Effector memory CD8-positive, alpha-beta T cell (primary cell): ENCODE measurements around the gene ANKRD11.
A peak's percentile ranks its signal among the peaks of the same experiment; 100 is the strongest.

Source experiments
- ATAC-seq: fragments of 150-1000 bp; cut with Tn5 transposase; replicated peaks from 2 replicates; pipeline ENCODE4 v1.10.0; 2021; ENCODE audit warnings: mild to moderate bottlenecking, moderate library complexity
- DNase-seq, 3 experiments: peaks; one replicate each; pipeline ENCODE4 v3.0.0; 2021
- H3K27ac Mint-ChIP-seq, 2 donors: one replicate each; pipeline ENCODE4 v1.8.0; 2022; ENCODE audit warnings: mild to moderate bottlenecking in 2 of 2, mixed read lengths in 2 of 2, moderate library complexity in 2 of 2
- H3K27me3 Mint-ChIP-seq, 2 donors: one replicate each; pipeline ENCODE4 v1.8.0; 2022; ENCODE audit warnings: mixed read lengths in 2 of 2
- H3K36me3 Mint-ChIP-seq: one replicate; pipeline ENCODE4 v1.8.0; 2022; ENCODE audit warnings: mild to moderate bottlenecking, moderate library complexity, mixed read lengths; ENCODE audit not compliant: insufficient read depth
- H3K4me1 Mint-ChIP-seq, 2 donors: one replicate each; pipeline ENCODE4 v1.8.0; 2022; ENCODE audit warnings: low read depth in 2 of 2, mixed read lengths in 2 of 2
- H3K4me3 Mint-ChIP-seq, 2 donors: one replicate each; pipeline ENCODE4 v1.8.0; 2022; ENCODE audit warnings: mild to moderate bottlenecking in 2 of 2, mixed read lengths in 2 of 2, moderate library complexity in 2 of 2
- H3K9me3 Mint-ChIP-seq, 2 donors: one replicate each; pipeline ENCODE4 v1.8.0; 2022; ENCODE audit warnings: mixed read lengths in 2 of 2

ANKRD11 gene

DNA sequence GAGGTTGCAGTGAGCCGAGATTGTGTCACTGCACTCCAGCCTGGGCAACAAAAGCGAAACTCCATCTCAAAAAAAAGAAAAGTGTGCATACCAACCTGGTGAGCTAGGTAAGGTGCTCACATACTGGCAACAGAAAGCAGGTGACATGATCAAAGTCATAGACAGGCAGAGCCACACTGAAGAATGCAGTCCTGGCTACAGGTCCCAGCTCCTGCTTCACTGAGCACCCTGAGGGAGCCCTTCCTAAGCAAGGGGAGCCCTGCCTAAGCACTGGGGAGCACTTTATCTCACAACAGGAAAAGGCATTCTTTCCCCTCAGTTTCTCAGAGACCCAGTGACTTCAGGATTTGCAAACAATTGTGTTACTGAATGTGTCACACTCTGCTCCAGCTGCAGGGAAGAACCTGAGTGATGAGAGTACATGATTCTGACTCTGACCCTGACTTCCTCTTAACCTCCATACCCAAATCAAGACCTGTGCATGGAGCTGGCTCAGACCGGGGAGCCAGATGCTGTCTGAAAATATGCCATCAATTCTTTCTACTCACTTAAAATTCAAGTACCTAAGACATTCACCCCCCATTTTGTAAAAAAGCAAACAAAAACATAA, 40.5 kb downstream of the ANKRD11 start:
- H3K27ac Mint-ChIP-seq: peak overlapping the region in 1 of 2 donors; percentile 35
- no peak for ATAC-seq
- H3K4me3 Mint-ChIP-seq: peak overlapping the region in 1 of 2 donors; percentile 25
- no peaks in the 10 kb centered on the region for H3K9me3 Mint-ChIP-seq
- DNase-seq: no peak
- H3K36me3 Mint-ChIP-seq: peaks cover 69% of the 10 kb centered on the region
- H3K27me3 Mint-ChIP-seq: no peaks in the 10 kb centered on the region
- H3K4me1 Mint-ChIP-seq: peaks cover 67 to 85% of the 10 kb centered on the region in 2 donors

- Mint-ChIP-seq H3K36me3 (peaks cover 66% of the 10 kb centered on the region), H3K27ac (peak overlapping the region in 1 of 2 donors; percentile 86), H3K9me3 (no peaks in the 10 kb centered on the region), H3K4me3 (peak overlapping the region; percentile 25 to 85), H3K27me3 (no peaks in the 10 kb centered on the region), H3K4me1 (peaks cover 66 to 89% of the 10 kb centered on the region in 2 donors)
- ATAC-seq (no peak), DNase-seq (no peak)
Observed at GRCh38 chr16:89448656-89449055, 41.7 kb downstream of the ANKRD11 start.

- no peaks in the 10 kb centered on the region for H3K27me3 Mint-ChIP-seq
- peaks cover 68 to 91% of the 10 kb centered on the region in 2 donors for H3K4me1 Mint-ChIP-seq
- H3K4me3 Mint-ChIP-seq: peak overlapping the region; percentile 72 to 85
- H3K36me3 Mint-ChIP-seq: peaks cover 67% of the 10 kb centered on the region
- peak overlapping the region; percentile 86 for H3K27ac Mint-ChIP-seq
- DNase-seq: no peak
- no peaks in the 10 kb centered on the region for H3K9me3 Mint-ChIP-seq
- no peak for ATAC-seq
Observed at GRCh38 chr16:89446975-89447293, 43.4 kb downstream of the ANKRD11 start.

DNA sequence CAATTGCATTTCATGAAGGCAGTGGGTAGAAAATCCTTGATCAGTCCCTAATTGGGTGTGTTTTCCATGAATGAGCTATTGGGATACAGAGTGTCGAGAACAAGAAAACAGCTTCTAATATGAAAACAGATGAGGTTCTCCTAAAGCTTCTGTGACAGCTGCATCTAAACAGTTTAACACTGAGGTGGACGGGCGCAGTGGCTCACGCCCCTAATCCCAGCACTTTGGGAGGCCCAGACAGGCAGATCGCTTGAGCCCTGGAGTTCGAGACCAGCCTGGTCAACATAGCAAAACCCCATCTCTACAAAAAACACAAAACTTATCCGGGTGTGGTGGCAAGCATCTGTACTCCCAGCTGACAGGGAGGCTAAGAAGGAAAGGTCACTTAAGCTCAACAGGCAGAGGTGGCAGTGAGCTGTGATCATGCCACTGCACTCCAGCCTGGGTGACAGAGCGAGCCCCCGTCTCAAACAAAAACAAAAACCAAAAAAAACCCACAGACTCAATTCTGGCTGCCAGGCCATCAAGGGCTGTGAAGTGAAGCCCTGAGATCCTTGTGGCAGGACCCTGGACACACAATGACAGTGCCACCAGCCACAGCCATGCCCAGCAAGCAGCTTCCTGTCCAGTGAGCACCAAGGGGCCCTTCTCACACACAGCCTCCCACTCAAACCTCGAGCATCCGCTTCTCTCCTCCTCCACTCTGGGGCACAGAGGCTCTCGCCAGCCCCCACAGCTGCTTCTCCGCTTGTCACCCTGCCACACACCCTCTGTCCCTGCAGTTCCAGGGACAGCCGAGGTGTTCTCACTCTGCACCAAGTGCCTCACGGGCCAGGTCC, 44.0 kb downstream of the ANKRD11 start:
- Mint-ChIP-seq H3K4me1 (peaks cover 71 to 93% of the 10 kb centered on the region in 2 donors), H3K27ac (peak overlapping the region; percentile 86), H3K9me3 (no peaks in the 10 kb centered on the region), H3K27me3 (no peaks in the 10 kb centered on the region), H3K36me3 (peaks cover 66% of the 10 kb centered on the region), H3K4me3 (peak overlapping the region; percentile 72 to 85)
- peak; percentile 61 for ATAC-seq
- DNase-seq: peak in 1 of 3 experiments; percentile 32

DNA sequence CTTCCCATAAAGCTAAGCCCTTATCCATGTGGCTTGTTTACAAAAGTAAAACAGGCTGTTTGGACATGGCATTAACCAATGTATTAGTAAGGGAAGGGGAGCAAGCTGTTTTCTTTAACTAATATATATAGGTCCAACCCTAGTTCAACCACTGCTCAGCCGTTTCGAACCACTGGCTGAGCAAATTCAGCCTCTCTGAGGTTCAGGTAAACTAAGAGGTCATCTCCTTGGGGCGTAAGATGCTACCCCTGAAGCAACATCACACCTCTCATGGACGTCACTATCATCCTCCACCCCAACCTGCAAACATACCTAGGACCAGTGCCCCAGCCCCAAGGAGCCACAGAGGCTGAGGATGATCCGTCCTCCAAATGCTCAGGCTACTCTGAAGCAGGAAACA, 45.2 kb downstream of the ANKRD11 start:
- Mint-ChIP-seq H3K27ac (peak overlapping the region; percentile 66 to 86), H3K27me3 (no peaks in the 10 kb centered on the region), H3K36me3 (peaks cover 78% of the 10 kb centered on the region)

GRCh38 chr16:89444728-89445127, 45.6 kb downstream of the ANKRD11 start:
- peaks cover 72 to 93% of the 10 kb centered on the region in 2 donors for H3K4me1 Mint-ChIP-seq
- H3K27ac Mint-ChIP-seq: peak overlapping the region in 1 of 2 donors; percentile 86
- no peaks in the 10 kb centered on the region for H3K9me3 Mint-ChIP-seq
- H3K36me3 Mint-ChIP-seq: peaks cover 79% of the 10 kb centered on the region
- ATAC-seq (peak; percentile 9), DNase-seq (no peak)
- H3K27me3 Mint-ChIP-seq: no peaks in the 10 kb centered on the region
- peak overlapping the region; percentile 58 to 85 for H3K4me3 Mint-ChIP-seq

More for the DNA sequence above, 45.2 kb downstream of the ANKRD11 start:
- ATAC-seq: no peak
- H3K4me3 Mint-ChIP-seq: peak overlapping the region; percentile 72 to 85
- H3K9me3 Mint-ChIP-seq: no peaks in the 10 kb centered on the region
- peaks cover 72 to 93% of the 10 kb centered on the region in 2 donors for H3K4me1 Mint-ChIP-seq
- DNase-seq: no peak

DNA sequence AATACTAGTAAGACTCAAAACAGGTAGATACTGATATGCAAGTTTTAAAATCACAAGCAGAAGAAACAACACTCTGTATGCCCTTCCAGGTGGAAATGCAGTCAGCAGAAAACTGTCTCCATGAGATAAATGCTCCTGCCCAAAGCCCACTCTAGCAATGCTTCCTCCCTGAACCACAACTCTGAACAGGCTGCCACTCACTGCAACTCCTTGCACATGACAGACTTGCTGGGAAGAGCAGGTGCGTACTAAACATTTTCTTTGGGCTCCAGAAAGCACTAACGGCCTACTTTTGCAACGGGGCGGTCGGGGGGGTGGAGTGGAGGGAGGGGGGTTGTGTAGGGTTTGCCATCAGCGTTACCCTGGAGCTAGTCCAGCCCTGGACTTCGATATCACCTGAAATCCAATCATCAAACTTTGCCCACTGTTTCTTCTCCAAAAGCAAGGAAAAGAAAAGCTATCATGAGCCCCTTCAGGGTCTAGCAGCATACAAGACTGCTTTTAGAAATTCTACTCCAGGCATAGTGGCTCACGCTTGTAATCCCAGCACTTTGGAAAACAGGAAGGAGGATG, 46.1 kb downstream of the ANKRD11 start:
- H3K27me3 Mint-ChIP-seq: no peaks in the 10 kb centered on the region
- peaks cover 74% of the 10 kb centered on the region for H3K36me3 Mint-ChIP-seq
- no peaks in the 10 kb centered on the region for H3K9me3 Mint-ChIP-seq
- peak overlapping the region; percentile 36 to 73 for H3K4me3 Mint-ChIP-seq
- H3K27ac Mint-ChIP-seq: peak overlapping the region in 1 of 2 donors; percentile 88
- ATAC-seq (no peak), DNase-seq (no peak)
- H3K4me1 Mint-ChIP-seq: peaks cover 72 to 95% of the 10 kb centered on the region in 2 donors

DNA sequence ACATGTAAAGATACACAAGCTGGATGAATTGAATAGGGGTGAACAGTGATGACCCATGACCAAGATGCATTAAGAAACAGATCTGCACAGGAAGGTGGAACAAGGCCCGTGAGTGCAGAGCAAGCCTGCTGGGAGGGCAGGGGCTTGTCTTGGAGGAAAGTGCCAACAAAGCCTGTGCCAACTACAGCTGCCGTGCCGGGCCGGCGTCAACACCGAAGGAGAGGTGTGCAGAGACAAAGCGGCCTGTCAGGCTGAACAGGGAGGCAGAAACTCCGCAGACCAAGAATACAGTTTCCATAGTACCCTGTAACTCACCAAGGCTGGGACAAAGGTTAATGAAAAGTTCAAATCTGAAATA, 46.7 kb downstream of the ANKRD11 start:
- ATAC-seq (no peak), DNase-seq (no peak)
- H3K4me3 Mint-ChIP-seq: peak overlapping the region; percentile 36 to 73
- no peaks in the 10 kb centered on the region for H3K27me3 Mint-ChIP-seq
- H3K27ac Mint-ChIP-seq: peak overlapping the region; percentile 88 to 92
- H3K4me1 Mint-ChIP-seq: peaks cover 71 to 94% of the 10 kb centered on the region in 2 donors
- no peaks in the 10 kb centered on the region for H3K9me3 Mint-ChIP-seq
- peaks cover 69% of the 10 kb centered on the region for H3K36me3 Mint-ChIP-seq

- no peak for DNase-seq
- Mint-ChIP-seq H3K4me1 (peaks cover 69 to 92% of the 10 kb centered on the region in 2 donors), H3K27me3 (no peaks in the 10 kb centered on the region), H3K36me3 (peaks cover 64% of the 10 kb centered on the region), H3K4me3 (peak overlapping the region; percentile 36 to 73), H3K27ac (peak overlapping the region; percentile 88 to 92), H3K9me3 (no peaks in the 10 kb centered on the region)
- ATAC-seq: no peak
Observed at GRCh38 chr16:89442990-89443726, 47.2 kb downstream of the ANKRD11 start.

- ATAC-seq: peak; percentile 11
- H3K4me1 Mint-ChIP-seq: peaks cover 73 to 94% of the 10 kb centered on the region in 2 donors
- H3K36me3 Mint-ChIP-seq: peaks cover 63% of the 10 kb centered on the region
- no peaks in the 10 kb centered on the region for H3K9me3 Mint-ChIP-seq
- no peak for DNase-seq
- H3K4me3 Mint-ChIP-seq: peak overlapping the region; percentile 36 to 73
- peak overlapping the region; percentile 88 to 92 for H3K27ac Mint-ChIP-seq
- no peaks in the 10 kb centered on the region for H3K27me3 Mint-ChIP-seq
Observed at GRCh38 chr16:89442588-89442987, 47.8 kb downstream of the ANKRD11 start.

- Mint-ChIP-seq H3K27ac (peak overlapping the region; percentile 50 to 89), H3K4me1 (peaks cover 69 to 89% of the 10 kb centered on the region in 2 donors), H3K9me3 (no peaks in the 10 kb centered on the region), H3K4me3 (peak overlapping the region; percentile 68 to 73), H3K27me3 (no peaks in the 10 kb centered on the region), H3K36me3 (peaks cover 59% of the 10 kb centered on the region)
- ATAC-seq (no peak), DNase-seq (no peak)
Observed at GRCh38 chr16:89439659-89440058, 50.7 kb downstream of the ANKRD11 start.

- H3K27me3 Mint-ChIP-seq: no peaks in the 10 kb centered on the region
- DNase-seq: no peak
- peak overlapping the region in 1 of 2 donors; percentile 90 for H3K27ac Mint-ChIP-seq
- ATAC-seq: no peak
- H3K4me1 Mint-ChIP-seq: peaks cover 69 to 72% of the 10 kb centered on the region in 2 donors
- peak overlapping the region; percentile 24 to 60 for H3K4me3 Mint-ChIP-seq
- H3K36me3 Mint-ChIP-seq: peaks cover 55% of the 10 kb centered on the region
- H3K9me3 Mint-ChIP-seq: no peaks in the 10 kb centered on the region
Observed at GRCh38 chr16:89437991-89438390, 52.4 kb downstream of the ANKRD11 start.
